GM12865 (cell line): ENCODE measurements around the gene SLC22A1.

Experiments
- DNase-seq: peaks from one replicate; pipeline ENCODE4 v3.0.0; 2010; ENCODE audit warnings: low read depth
- H3K4me3 ChIP-seq: 2 replicates; pipeline ENCODE4 v1.5.1; 2011; ENCODE audit warnings: mild to moderate bottlenecking, low read depth, low read length, control low read depth
- CTCF ChIP-seq: IDR thresholded peaks from 2 replicates; pipeline ENCODE4 v1.5.1; 2011; ENCODE audit warnings: low read length, control low read depth, low read depth, inconsistent platforms; ENCODE audit not compliant: insufficient read depth; ENCODE audit errors: missing control alignments

The SLC22A1 gene

DNA sequence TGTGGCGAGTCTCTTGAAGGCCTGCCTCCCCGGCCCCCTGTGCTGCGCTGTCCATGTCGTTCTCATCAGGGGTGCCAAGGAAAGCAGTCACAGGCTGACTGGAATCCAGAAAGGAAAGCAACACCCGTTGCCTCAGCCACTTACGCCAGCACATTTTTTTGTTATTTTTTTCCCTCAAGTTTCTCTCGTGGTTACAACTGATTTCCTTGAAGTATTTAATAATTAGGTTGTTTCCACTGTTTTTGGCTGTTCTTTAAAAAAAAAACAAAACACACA, 17.9 kb upstream of the SLC22A1 start:
- DNase-seq: no peak

DNA sequence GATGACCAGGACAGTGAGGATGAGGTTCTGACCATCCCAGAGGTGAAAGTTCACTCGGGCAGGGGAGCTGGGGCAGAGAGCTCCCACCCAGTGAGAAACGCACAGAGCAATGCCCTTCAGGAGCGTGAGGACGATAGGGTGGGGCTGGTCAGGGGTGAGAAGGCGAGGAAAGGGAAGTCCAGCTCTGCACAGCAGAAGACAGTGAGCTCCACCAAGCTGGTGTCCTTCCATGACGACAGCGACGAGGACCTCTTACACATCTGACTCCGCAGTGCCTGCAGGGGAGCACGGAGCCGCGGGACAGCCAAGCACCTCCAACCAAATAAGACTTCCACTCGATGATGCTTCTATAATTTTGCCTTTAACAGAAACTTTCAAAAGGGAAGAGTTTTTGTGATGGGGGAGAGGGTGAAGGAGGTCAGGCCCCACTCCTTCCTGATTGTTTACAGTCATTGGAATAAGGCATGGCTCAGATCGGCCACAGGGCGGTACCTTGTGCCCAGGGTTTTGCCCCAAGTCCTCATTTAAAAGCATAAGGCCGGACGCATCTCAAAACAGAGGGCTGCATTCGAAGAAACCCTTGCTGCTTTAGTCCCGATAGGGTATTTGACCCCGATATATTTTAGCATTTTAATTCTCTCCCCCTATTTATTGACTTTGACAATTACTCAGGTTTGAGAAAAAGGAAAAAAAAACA, 16.6 kb upstream of the SLC22A1 start:
- no peak overlapping the region for H3K4me3 ChIP-seq
- TF ChIP-seq CTCF: no peak
- DNase-seq: no peak

More for the DNA sequence above, 17.9 kb upstream of the SLC22A1 start:
- H3K4me3 ChIP-seq: no peak overlapping the region
- TF ChIP-seq CTCF: no peak

GRCh38 chr6:160106010-160106409, 15.6 kb upstream of the SLC22A1 start:
- no peak for TF ChIP-seq CTCF
- no peak for DNase-seq
- no peak overlapping the region for H3K4me3 ChIP-seq

GRCh38 chr6:160106701-160107100, 14.9 kb upstream of the SLC22A1 start:
- no peak for TF ChIP-seq CTCF
- DNase-seq: no peak
- no peak overlapping the region for H3K4me3 ChIP-seq

DNA sequence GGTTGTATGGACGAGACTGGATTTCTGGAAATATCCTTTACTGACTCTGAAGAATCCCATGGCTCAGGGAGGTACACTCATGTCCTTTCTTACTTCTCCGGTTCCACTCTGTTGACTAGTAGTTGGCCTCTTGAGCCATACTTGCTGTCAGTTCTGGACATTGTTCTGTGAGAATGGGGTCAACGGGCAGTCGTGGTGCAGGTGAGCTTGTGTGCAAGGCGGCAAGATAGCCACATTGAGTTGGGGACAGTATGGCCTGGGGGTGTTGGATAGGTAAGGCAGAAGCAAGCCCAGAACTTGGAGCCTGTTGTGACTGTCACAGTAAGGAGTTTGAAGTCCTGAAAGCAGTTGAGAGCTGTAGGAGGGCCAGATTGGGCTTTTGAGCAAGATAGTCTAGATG, 13.5 kb upstream of the SLC22A1 start:
- H3K4me3 ChIP-seq: no peak overlapping the region
- no peak for DNase-seq
- no peak for TF ChIP-seq CTCF

DNA sequence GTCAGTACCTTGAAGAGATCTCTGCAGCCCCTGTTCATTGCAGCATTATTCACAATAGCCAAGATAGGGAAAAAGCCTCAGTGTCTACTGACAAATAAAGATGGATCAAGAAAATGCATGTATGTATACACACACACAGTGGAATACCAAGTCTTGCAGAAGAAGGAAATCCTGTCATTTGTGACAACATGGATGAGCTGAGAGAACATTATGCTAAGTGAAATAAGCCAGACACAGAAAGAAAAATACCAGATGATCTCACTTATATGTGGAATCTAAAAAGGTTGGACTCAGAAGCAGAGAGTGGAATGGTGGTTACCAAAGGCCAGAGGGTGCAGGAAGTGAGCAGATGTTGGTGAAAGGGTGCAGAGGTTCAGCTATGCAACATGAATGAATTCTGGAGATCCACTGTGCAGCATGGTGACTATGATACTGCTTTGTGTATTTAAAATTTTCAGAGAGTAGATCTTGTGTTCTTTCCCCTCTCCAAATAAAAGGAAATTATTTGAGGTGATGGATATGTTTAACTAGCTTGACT, 11.0 kb upstream of the SLC22A1 start:
- no peak overlapping the region for H3K4me3 ChIP-seq
- no peak for DNase-seq
- TF ChIP-seq CTCF: no peak

DNA sequence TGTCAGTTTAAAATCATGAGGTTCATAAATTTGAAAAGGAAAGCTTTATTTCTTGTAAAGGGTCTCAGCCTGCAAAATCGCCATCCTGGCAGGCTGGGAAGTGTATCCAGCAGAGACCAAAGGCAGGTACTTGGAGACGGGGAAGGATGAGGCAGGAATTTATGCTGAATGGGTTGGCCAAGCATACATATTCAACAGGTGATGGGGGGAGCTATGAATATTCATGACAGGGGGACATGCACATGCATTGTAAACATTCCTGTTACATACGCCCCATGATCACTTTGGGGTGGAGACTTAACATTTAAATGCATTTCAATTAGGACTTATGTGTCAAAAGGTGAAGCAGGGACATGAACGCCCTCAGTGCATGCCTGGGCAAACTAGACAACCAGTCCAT, 9.8 kb upstream of the SLC22A1 start:
- no peak overlapping the region for H3K4me3 ChIP-seq
- TF ChIP-seq CTCF: no peak
- DNase-seq: no peak
